ENCODE results near the gene CD2.
"Not testable (repeated sequence)": the region's sequence is repeated elsewhere in the genome, so short reads cannot be mapped to it uniquely, and the experiment has no call there.

Gene CD2

GRCh38 chr1:116743535-116743934, 10.7 kb upstream of the CD2 start:
- TF ChIP-seq CTCF (IDR thresholded peaks at IDR 0.05; ENCODE audit: low read depth, low read length), result no peak
- H3K4me3 ChIP-seq (ENCODE audit: low read depth, low read length), result no peak overlapping the region
- in situ Hi-C loops (cut with HindIII; ENCODE audit: low sequenced_read_pairs), result no loop called here
- no peak for DNase-seq (ENCODE audit: low read depth, low spot score)

- no peak for TF ChIP-seq CTCF (IDR thresholded peaks at IDR 0.05; ENCODE audit: low read depth, low read length)
Observed at GRCh38 chr1:116748272-116748671, 6.0 kb upstream of the CD2 start.

GRCh38 chr1:116751146-116751545, 3.1 kb upstream of the CD2 start:
- TF ChIP-seq CTCF (IDR thresholded peaks at IDR 0.05; ENCODE audit: low read depth, low read length), result no peak
- in situ Hi-C loops (cut with HindIII; ENCODE audit: low sequenced_read_pairs), result no loop called here
- no peak for DNase-seq (ENCODE audit: low read depth, low spot score)
- no peak overlapping the region for H3K4me3 ChIP-seq (ENCODE audit: low read depth, low read length)

More at GRCh38 chr1:116748272-116748671, 6.0 kb upstream of the CD2 start:
- no peak for DNase-seq (ENCODE audit: low read depth, low spot score)
- no peak overlapping the region for H3K4me3 ChIP-seq (ENCODE audit: low read depth, low read length)
- in situ Hi-C loops (cut with HindIII; ENCODE audit: low sequenced_read_pairs), result no loop called here

- no peak for TF ChIP-seq CTCF (IDR thresholded peaks at IDR 0.05; ENCODE audit: low read depth, low read length)
- no peak for DNase-seq (ENCODE audit: low read depth, low spot score)
- no peak overlapping the region for H3K4me3 ChIP-seq (ENCODE audit: low read depth, low read length)
Observed at GRCh38 chr1:116751621-116752020, 2.6 kb upstream of the CD2 start.

GRCh38 chr1:116753312-116753711, 918 bp upstream of the CD2 start:
- in situ Hi-C loops (cut with HindIII; ENCODE audit: low sequenced_read_pairs), result no loop called here
- no peak for TF ChIP-seq CTCF (IDR thresholded peaks at IDR 0.05; ENCODE audit: low read depth, low read length)
- H3K4me3 ChIP-seq (ENCODE audit: low read depth, low read length), result no peak overlapping the region
- DNase-seq (ENCODE audit: low read depth, low spot score), result no peak

More at GRCh38 chr1:116751621-116752020, 2.6 kb upstream of the CD2 start:
- in situ Hi-C loops (cut with HindIII; ENCODE audit: low sequenced_read_pairs), result no loop called here

GRCh38 chr1:116755066-116755465, 836 bp downstream of the CD2 start:
- TF ChIP-seq CTCF (IDR thresholded peaks at IDR 0.05; ENCODE audit: low read depth, low read length), result no peak
- in situ Hi-C loops (cut with HindIII; ENCODE audit: low sequenced_read_pairs), result no loop called here
- no peak overlapping the region for H3K4me3 ChIP-seq (ENCODE audit: low read depth, low read length)
- no peak for DNase-seq (ENCODE audit: low read depth, low spot score)

GRCh38 chr1:116755681-116756080, 1.5 kb downstream of the CD2 start:
- DNase-seq (ENCODE audit: low read depth, low spot score), result no peak
- H3K4me3 ChIP-seq (ENCODE audit: low read depth, low read length), result no peak overlapping the region
- in situ Hi-C loops (cut with HindIII; ENCODE audit: low sequenced_read_pairs), result no loop called here
- no peak for TF ChIP-seq CTCF (IDR thresholded peaks at IDR 0.05; ENCODE audit: low read depth, low read length)

GRCh38 chr1:116756092-116756491, 1.9 kb downstream of the CD2 start:
- DNase-seq (ENCODE audit: low read depth, low spot score); H3K4me3 ChIP-seq (ENCODE audit: low read depth, low read length); in situ Hi-C loops (cut with HindIII; ENCODE audit: low sequenced_read_pairs): not testable (repeated sequence)

- in situ Hi-C loops (cut with HindIII; ENCODE audit: low sequenced_read_pairs); H3K4me3 ChIP-seq (ENCODE audit: low read depth, low read length); DNase-seq (ENCODE audit: low read depth, low spot score): not testable (repeated sequence)
Observed at GRCh38 chr1:116758456-116758815, 4.2 kb downstream of the CD2 start.
